A549 (cell line): ENCODE measurements around the gene OGA. TPM values are rescaled to one million over a fixed set of nuclear protein-coding genes. Genes with fewer than 3 reads are reported as not detected.

ENCODE experiments used
- ATAC-seq, 2 experiments: fragments of 200-7000 bp in 1 of 2; fragments of >200 bp in 1 of 2; cut with Nextera tagmentation in 1 of 2; cut with Tn5 transposase in 1 of 2; 3 replicates each; pipeline versions ENCODE4 v1.8.0 to v1.9.1; 2018 to 2020; ENCODE audit warnings: mild to moderate bottlenecking in 1 of 2, moderate library complexity in 1 of 2
- CTCF ChIA-PET: fragments of 300-600 bp; sonication (Branson Sonifier 250); formaldehyde crosslinking; extraction: SDS; loops from one replicate; lab custom pipeline; 2021; ENCODE audit warnings: antibody characterized with exemption, inconsistent platforms; lab: Yijun Ruan, JAX
- POLR2A ChIA-PET: fragments of 350-600 bp; formaldehyde crosslinking; extraction: SDS; loops from one replicate; lab custom pipeline; 2021; ENCODE audit warnings: antibody characterized with exemption, inconsistent platforms; lab: Yijun Ruan, JAX
- DNase-seq, 2 experiments: peaks; one replicate each; pipeline versions ENCODE4 v3.0.0 to v3.0.0-alpha.2; 2011 to 2016; ENCODE audit warnings: low read depth in 1 of 2, low spot score in 1 of 2
- FAIRE-seq: peaks from 2 replicates; lab custom pipeline; 2011; peaks lifted over from hg19 to GRCh38; lab: Jason Lieb, UNC
- H3K27ac ChIP-seq, 2 experiments: fragments of >200 bp; sonication (Bioruptor Twin); formaldehyde crosslinking; 3 replicates each; pipeline ENCODE4 v1.5.1; 2016 to 2017
- H3K4me1 ChIP-seq: fragments of >200 bp; sonication (Bioruptor Twin); formaldehyde crosslinking; 3 replicates; pipeline ENCODE4 v1.6.1; 2016
- H3K4me2 ChIP-seq: fragments of >200 bp; sonication (Bioruptor Twin); formaldehyde crosslinking; 3 replicates; pipeline ENCODE4 v1.6.1; 2016
- H3K4me3 ChIP-seq: fragments of >200 bp; sonication (Bioruptor Twin); formaldehyde crosslinking; 3 replicates; pipeline ENCODE4 v1.5.1; 2016
- H3K9me3 ChIP-seq: fragments of >200 bp; sonication (Bioruptor Twin); formaldehyde crosslinking; 3 replicates; pipeline ENCODE4 v1.6.1; 2016
- BHLHE40 ChIP-seq: IDR thresholded peaks from 2 replicates; pipeline ENCODE4 v1.6.1; 2012; ENCODE audit warnings: low read depth, low read length, inconsistent platforms
- CHD4 ChIP-seq: fragments of 200-600 bp; sonication (generic); IDR thresholded peaks from 2 replicates; pipeline ENCODE4 v1.6.1; 2016; ENCODE audit warnings: antibody characterized with exemption, mild to moderate bottlenecking, borderline replicate concordance
- ELK1 ChIP-seq: fragments of 150-350 bp; IDR thresholded peaks from 2 replicates; pipeline ENCODE4 v1.6.1; 2014; ENCODE audit warnings: low read depth, mild to moderate bottlenecking, low read length
- USF2 ChIP-seq: fragments of 450-650 bp; IDR thresholded peaks from 2 replicates; pipeline ENCODE4 v1.6.1; 2014; ENCODE audit warnings: antibody characterized with exemption
- WGBS: methylation state at CpG from one replicate; pipeline ENCODE4 v1.1.6; 2017; ENCODE audit errors: missing lambda C conversion rate; 5-methylcytosine and 5-hydroxymethylcytosine counted together
- polyA plus RNA-seq, 4 experiments: library from polyadenylated mRNA; depleted of rRNA in 3 of 4; stranded (reverse); fragments of >200 nt; fragmentation: RNase III in 1 of 4; extraction: RNeasy Plus Mini Kit Qiagen cat#74134 plus additional on column Dnase treatment in 1 of 4; gene quantifications; 2 replicates in 3 of 4; 3 replicates in 1 of 4; pipeline ENCODE4 v1.2.3, GENCODE V29; 2011 to 2017

The OGA gene
- polyA plus RNA-seq, 2 of the 4 experiments (the other 2 are of a cell fraction), result 40.3 to 79.1 TPM

GRCh38 chr10:101741938-101742337 is 76.3 kb downstream of the OGA start:
- ChIA-PET POLR2A (no interaction called here), CTCF (interaction anchor here (1.2 kb wide), 1 partner anchor 14 kb away, joined by 3 read pairs; no protein-coding TSS in a partner anchor)
- FAIRE-seq (no peak), DNase-seq (no peak), ATAC-seq (no peak)
- WGBS, result 46% methylated on average over 2 of the region's 2 CpGs
- Histone ChIP-seq H3K27ac (no peak overlapping the region), H3K9me3 (no peaks in the 10 kb centered on the region), H3K4me1 (no peaks in the 10 kb centered on the region), H3K4me3 (no peak overlapping the region), H3K4me2 (no peak overlapping the region)
- TF ChIP-seq CHD4, result no peak

- DNase-seq (no peak), ATAC-seq (no peak), FAIRE-seq (no peak)
- H3K9me3 ChIP-seq, result no peaks in the 10 kb centered on the region
- H3K4me3 ChIP-seq, result no peak overlapping the region
- WGBS, result 90% methylated on average over 3 of the region's 3 CpGs
- TF ChIP-seq USF2 (no peak), ELK1 (no peak), BHLHE40 (no peak)
- ChIA-PET CTCF (interaction anchor here (1.3 kb wide), 1 partner anchor 22 kb away, joined by 4 read pairs; no protein-coding TSS in a partner anchor), POLR2A (no interaction called here)
- no peaks in the 10 kb centered on the region for H3K4me1 ChIP-seq
- no peak overlapping the region for H3K4me2 ChIP-seq
- H3K27ac ChIP-seq, result no peak overlapping the region
Measured at GRCh38 chr10:101736666-101737065, 81.6 kb downstream of the OGA start.

Other genes with a start within 250 kb of the OGA start
- gene POLL, start 230.2 kb downstream of the OGA start, polyA plus RNA-seq (2011; rRNA removed), result 16.7 and 18.1 TPM in 2 replicates
- gene POLL, start 230.2 kb downstream of the OGA start, polyA plus RNA-seq (2017; fragmentation: RNase III; extraction: RNeasy Plus Mini Kit Qiagen cat#74134 plus additional on column Dnase treatment), result 13.0 to 13.3 TPM (median 13.3 TPM) in 3 replicates
- gene DPCD, start 230.1 kb downstream of the OGA start, polyA plus RNA-seq (2011; rRNA removed), result 39.7 and 40.8 TPM in 2 replicates
- gene DPCD, start 230.1 kb downstream of the OGA start, polyA plus RNA-seq (2017; fragmentation: RNase III; extraction: RNeasy Plus Mini Kit Qiagen cat#74134 plus additional on column Dnase treatment), result 37.4 to 39.4 TPM (median 37.7 TPM) in 3 replicates
- gene FBXW4, start 123.3 kb downstream of the OGA start, polyA plus RNA-seq (2011; rRNA removed), result 37.5 and 41.1 TPM in 2 replicates
- 16.9 to 28.2 TPM (median 24.0 TPM) in 3 replicates for gene FBXW4, start 123.3 kb downstream of the OGA start, polyA plus RNA-seq (2017; fragmentation: RNase III; extraction: RNeasy Plus Mini Kit Qiagen cat#74134 plus additional on column Dnase treatment)
- 0.12 TPM in 1 of 2 replicates, not detected in the other for gene FGF8, start 42.3 kb downstream of the OGA start, polyA plus RNA-seq (2011; rRNA removed)
- not detected in 3 replicates for gene FGF8, start 42.3 kb downstream of the OGA start, polyA plus RNA-seq (2017; fragmentation: RNase III; extraction: RNeasy Plus Mini Kit Qiagen cat#74134 plus additional on column Dnase treatment)
- 41.5 and 45.0 TPM in 2 replicates for gene NPM3, start 35.0 kb downstream of the OGA start, polyA plus RNA-seq (2011; rRNA removed)
- 96.3 to 101 TPM (median 99.1 TPM) in 3 replicates for gene NPM3, start 35.0 kb downstream of the OGA start, polyA plus RNA-seq (2017; fragmentation: RNase III; extraction: RNeasy Plus Mini Kit Qiagen cat#74134 plus additional on column Dnase treatment)
- 0.88 and 1.3 TPM in 2 replicates for gene KCNIP2, start 25.4 kb upstream of the OGA start, polyA plus RNA-seq (2011; rRNA removed)
- 1.1 to 1.7 TPM (median 1.3 TPM) in 3 replicates for gene KCNIP2, start 25.4 kb upstream of the OGA start, polyA plus RNA-seq (2017; fragmentation: RNase III; extraction: RNeasy Plus Mini Kit Qiagen cat#74134 plus additional on column Dnase treatment)
- 17.3 and 20.1 TPM in 2 replicates for gene ARMH3, start 237.7 kb upstream of the OGA start, polyA plus RNA-seq (2011; rRNA removed)
- gene ARMH3, start 237.7 kb upstream of the OGA start, polyA plus RNA-seq (2017; fragmentation: RNase III; extraction: RNeasy Plus Mini Kit Qiagen cat#74134 plus additional on column Dnase treatment), result 11.3 to 13.3 TPM (median 12.7 TPM) in 3 replicates
- gene HPS6, start 246.9 kb upstream of the OGA start, polyA plus RNA-seq (2011; rRNA removed), result 5.6 and 7.6 TPM in 2 replicates
- 13.0 to 16.7 TPM (median 15.3 TPM) in 3 replicates for gene HPS6, start 246.9 kb upstream of the OGA start, polyA plus RNA-seq (2017; fragmentation: RNase III; extraction: RNeasy Plus Mini Kit Qiagen cat#74134 plus additional on column Dnase treatment)